CD4-positive, alpha-beta T cell treated with Interferon gamma for 1 hour (primary cell): Measurements from ENCODE around the gene L2HGDH.
"Not testable (repeated sequence)": the region's sequence is repeated elsewhere in the genome, so short reads cannot be mapped to it uniquely, and the experiment has no call there.

ENCODE experiments used
- DNase-seq: peaks from one replicate; pipeline ENCODE4 v3.0.0-alpha.2; 2020

The L2HGDH gene

GRCh38 chr14:50311972-50312733, at the start of gene L2HGDH, which contains the start of gene DMAC2L:
L2HGDH (minus strand) TSS chr14:50312229; CDS start chr14:50312150, 79 bp downstream.
DMAC2L (plus strand) TSS chr14:50312324; CDS start chr14:50321488, 9,164 bp downstream.
- DNase-seq: peak; percentile 87

GRCh38 chr14:50360851-50361250, 48.8 kb upstream of the L2HGDH start:
- no peak for DNase-seq

GRCh38 chr14:50360093-50360492, 48.1 kb upstream of the L2HGDH start:
- no peak for DNase-seq

GRCh38 chr14:50359631-50360030, 47.6 kb upstream of the L2HGDH start:
- DNase-seq: no peak

GRCh38 chr14:50357753-50358395, 45.8 kb upstream of the L2HGDH start:
- DNase-seq: no peak

- DNase-seq: no peak
These were observed 45.1 kb upstream of the L2HGDH start for GRCh38 chr14:50357124-50357523.

GRCh38 chr14:50356283-50356682, 44.3 kb upstream of the L2HGDH start:
- DNase-seq: not testable (repeated sequence)

- no peak for DNase-seq
These were observed 43.7 kb upstream of the L2HGDH start for GRCh38 chr14:50355692-50356091.

GRCh38 chr14:50354527-50354926, 42.5 kb upstream of the L2HGDH start:
- DNase-seq: no peak

- no peak for DNase-seq
These were observed 41.1 kb upstream of the L2HGDH start for GRCh38 chr14:50353126-50353525.

- DNase-seq: no peak
These were observed 40.6 kb upstream of the L2HGDH start for GRCh38 chr14:50352584-50352983.

- DNase-seq: no peak
These were observed 38.9 kb upstream of the L2HGDH start for GRCh38 chr14:50350975-50351374.

- DNase-seq: no peak
These were observed 36.9 kb upstream of the L2HGDH start for GRCh38 chr14:50348933-50349332.

- no peak for DNase-seq
These were observed 35.5 kb upstream of the L2HGDH start for GRCh38 chr14:50347521-50347920.

- DNase-seq: no peak
These were observed 33.9 kb upstream of the L2HGDH start for GRCh38 chr14:50345846-50346422.

GRCh38 chr14:50344876-50345563, 33.0 kb upstream of the L2HGDH start:
- DNase-seq: no peak

- DNase-seq: no peak
These were observed 32.2 kb upstream of the L2HGDH start for GRCh38 chr14:50344116-50344775.

GRCh38 chr14:50343434-50343833, 31.4 kb upstream of the L2HGDH start:
- DNase-seq: no peak

- peak; percentile 54 for DNase-seq
These were observed 30.4 kb upstream of the L2HGDH start for GRCh38 chr14:50342221-50343078.

GRCh38 chr14:50340963-50341362, 28.9 kb upstream of the L2HGDH start:
- DNase-seq: no peak

- DNase-seq: no peak
These were observed 28.0 kb upstream of the L2HGDH start for GRCh38 chr14:50340045-50340444.
